GM12872 (cell line): ENCODE data around the gene SNX4.

ENCODE experiments used
- TF ChIP-seq, protein P1 (sequence below): IDR thresholded peaks from 3 replicates; pipeline ENCODE4 v1.5.1; 2011; ENCODE audit warnings: low read depth, mild to moderate bottlenecking, low read length, moderate library complexity; ENCODE audit not compliant: insufficient read depth

The SNX4 gene

DNA sequence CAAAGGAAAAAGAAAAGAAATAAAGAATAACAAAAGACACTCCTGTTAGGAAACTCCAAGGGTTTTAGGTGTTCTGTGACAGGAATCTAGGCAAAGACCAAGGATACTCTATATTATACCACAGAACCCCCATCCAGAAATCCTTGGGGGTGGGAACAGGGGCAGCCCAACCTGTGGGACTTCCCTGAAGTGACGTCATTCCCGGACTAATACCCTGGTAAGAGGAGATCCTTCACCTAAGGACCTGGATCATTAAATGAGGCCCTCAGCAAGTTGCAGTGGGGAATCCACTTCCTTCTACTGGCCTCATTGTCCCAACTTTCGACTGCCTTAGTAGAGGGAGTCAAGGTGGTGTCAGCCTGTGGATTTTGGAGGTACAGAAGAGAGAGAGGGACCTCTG, 103.8 kb downstream of the SNX4 start:
- TF ChIP-seq, protein P1, sequence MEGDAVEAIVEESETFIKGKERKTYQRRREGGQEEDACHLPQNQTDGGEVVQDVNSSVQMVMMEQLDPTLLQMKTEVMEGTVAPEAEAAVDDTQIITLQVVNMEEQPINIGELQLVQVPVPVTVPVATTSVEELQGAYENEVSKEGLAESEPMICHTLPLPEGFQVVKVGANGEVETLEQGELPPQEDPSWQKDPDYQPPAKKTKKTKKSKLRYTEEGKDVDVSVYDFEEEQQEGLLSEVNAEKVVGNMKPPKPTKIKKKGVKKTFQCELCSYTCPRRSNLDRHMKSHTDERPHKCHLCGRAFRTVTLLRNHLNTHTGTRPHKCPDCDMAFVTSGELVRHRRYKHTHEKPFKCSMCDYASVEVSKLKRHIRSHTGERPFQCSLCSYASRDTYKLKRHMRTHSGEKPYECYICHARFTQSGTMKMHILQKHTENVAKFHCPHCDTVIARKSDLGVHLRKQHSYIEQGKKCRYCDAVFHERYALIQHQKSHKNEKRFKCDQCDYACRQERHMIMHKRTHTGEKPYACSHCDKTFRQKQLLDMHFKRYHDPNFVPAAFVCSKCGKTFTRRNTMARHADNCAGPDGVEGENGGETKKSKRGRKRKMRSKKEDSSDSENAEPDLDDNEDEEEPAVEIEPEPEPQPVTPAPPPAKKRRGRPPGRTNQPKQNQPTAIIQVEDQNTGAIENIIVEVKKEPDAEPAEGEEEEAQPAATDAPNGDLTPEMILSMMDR = no peak

- TF ChIP-seq, protein P1 = no peak
Observed at GRCh38 chr3:125414669-125415068, 105.3 kb downstream of the SNX4 start.

- TF ChIP-seq, protein P1 = no peak
Observed at GRCh38 chr3:125410922-125411321, 109.1 kb downstream of the SNX4 start.

GRCh38 chr3:125406070-125406469, 113.9 kb downstream of the SNX4 start:
- TF ChIP-seq, protein P1 = no peak

DNA sequence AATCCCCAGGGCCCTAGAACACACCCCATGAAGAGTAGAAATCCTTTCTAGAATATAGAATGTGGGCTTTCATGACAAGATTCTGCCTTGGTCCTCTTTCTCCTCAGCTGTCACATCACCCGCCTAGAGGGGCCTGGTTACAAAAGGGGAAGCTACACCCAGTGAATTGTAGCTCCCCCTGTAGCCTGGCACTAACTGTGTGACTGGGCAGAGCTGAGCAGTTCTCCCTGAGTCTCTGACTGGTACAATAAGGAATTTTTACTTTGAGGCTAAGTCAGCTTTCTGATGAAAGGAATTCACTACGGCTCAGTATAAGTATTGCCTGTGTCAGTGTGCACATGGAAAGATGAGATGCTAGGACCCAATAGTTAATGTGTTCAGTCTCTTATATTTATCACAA, 116.2 kb downstream of the SNX4 start:
- TF ChIP-seq, protein P1 = no peak

DNA sequence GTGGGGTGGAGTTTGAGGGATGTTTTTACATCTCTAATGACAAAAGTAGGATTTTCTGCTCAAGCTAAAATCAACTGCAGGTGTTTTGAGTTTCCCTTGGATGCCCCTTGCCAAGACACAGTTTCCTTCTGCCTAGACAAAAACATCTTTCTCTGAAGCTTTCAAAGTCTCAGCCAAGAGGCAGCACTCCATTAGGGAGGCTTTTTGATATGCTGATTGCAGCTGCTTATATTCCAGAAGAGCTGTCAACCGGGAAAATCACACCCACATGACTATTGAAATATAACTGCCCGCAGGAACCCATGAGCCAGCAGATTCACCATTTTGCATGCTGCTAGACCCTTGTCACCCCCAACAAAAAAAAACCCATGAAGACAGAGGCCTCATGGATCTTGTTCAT, 117.4 kb downstream of the SNX4 start:
- TF ChIP-seq, protein P1 = no peak

DNA sequence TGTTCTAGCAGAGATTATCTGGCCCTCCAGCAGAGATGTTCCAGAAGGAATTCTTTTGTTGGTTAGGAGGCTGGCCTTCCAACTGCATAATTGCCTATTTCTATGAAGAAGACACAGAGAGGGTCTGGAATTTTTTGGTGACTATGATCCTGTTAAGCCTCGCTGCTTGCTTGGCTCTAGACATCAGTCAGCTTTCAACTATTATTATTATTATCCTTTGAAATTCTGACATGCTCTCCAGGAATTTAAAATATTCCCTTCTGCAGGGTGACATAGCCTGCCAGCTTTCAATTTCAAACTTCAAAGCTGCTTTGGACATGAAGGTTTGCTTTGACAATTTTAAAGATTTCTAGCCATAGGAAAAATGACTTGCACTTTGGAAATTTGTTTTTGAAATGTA, 118.6 kb downstream of the SNX4 start:
- TF ChIP-seq, protein P1 = no peak

DNA sequence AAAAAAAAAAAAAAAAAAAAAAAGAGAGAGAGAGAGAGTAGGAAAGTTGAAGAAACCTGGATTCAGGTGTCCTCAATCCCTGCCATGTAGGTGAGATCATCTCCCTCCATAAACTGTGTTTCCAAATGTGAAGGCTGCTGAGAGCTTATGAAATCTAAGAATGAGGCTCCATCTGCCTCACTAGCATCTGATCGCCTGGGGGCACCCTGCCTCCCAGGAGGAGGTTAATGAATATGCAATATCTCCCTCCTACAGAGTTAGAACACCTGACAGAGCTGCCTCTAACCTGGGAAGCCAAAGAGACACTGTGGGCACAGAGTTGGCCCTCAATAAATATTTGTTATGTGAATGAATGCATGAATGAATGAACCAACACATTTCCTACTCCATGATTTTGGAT, 121.0 kb downstream of the SNX4 start:
- TF ChIP-seq, protein P1 = peak; percentile 27; the same call in 1 of the 3 replicates
